HK-2 (cell line): ENCODE results near the gene KNCN.

Experiments used
- DNase-seq: peaks from one replicate; pipeline ENCODE4 v3.0.0-alpha.2; 2018; ENCODE audit not compliant: unreplicated experiment

KNCN gene

DNA sequence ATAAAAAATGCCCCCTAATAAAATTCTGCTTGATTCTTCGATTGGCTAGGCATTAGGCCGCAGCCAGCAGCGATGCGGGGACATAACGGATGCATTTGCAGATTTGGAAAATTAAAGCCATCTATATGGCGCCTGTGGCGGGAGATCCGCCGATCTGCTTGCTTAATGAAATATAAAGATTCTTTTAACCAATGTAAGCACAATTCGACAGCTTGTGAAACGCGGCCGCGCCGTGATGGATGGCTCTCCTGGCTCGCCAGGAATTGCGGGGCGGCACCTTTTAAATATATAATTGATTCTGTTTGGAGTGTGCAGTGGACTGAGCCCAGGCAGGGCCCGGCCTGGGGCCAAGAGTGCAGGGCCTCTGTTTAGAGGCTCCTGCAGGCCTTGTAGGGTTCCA is 53.8 kb downstream of the KNCN start:
- no peak for DNase-seq

GRCh38 chr1:46497020-46497419 is 54.4 kb downstream of the KNCN start:
- no peak for DNase-seq

DNA sequence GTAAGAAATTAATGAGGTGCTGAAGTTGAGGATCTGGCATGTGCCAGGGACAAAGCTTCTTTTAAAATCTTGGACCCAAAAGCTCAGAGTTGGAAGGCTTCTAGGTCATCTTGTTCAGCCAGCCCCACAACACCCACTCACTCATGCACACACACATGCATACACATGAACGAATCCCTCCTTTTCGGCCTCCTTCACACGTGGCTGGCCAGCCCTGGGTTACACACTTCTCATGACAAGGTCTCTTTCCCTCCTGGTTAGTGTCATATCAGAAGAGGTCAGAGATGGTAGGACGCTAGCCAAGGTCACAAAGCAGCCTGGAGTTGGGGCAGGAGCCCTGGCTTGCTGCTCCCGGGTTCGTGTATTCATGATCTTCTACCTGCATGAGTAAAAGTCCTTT is 54.9 kb downstream of the KNCN start:
- no peak for DNase-seq

- no peak for DNase-seq
Observed at GRCh38 chr1:46495778-46496177, 55.7 kb downstream of the KNCN start.
